GM19328 (cell line): ENCODE results near the gene SPEF2.

Experiments used
- ATAC-seq: cut with Tn5 transposase; IDR thresholded peaks from one replicate; pipeline ENCODE4 v1.9.1; 2021; ENCODE audit warnings: mild to moderate bottlenecking, moderate library complexity; ENCODE audit not compliant: unreplicated experiment

SPEF2 gene

DNA sequence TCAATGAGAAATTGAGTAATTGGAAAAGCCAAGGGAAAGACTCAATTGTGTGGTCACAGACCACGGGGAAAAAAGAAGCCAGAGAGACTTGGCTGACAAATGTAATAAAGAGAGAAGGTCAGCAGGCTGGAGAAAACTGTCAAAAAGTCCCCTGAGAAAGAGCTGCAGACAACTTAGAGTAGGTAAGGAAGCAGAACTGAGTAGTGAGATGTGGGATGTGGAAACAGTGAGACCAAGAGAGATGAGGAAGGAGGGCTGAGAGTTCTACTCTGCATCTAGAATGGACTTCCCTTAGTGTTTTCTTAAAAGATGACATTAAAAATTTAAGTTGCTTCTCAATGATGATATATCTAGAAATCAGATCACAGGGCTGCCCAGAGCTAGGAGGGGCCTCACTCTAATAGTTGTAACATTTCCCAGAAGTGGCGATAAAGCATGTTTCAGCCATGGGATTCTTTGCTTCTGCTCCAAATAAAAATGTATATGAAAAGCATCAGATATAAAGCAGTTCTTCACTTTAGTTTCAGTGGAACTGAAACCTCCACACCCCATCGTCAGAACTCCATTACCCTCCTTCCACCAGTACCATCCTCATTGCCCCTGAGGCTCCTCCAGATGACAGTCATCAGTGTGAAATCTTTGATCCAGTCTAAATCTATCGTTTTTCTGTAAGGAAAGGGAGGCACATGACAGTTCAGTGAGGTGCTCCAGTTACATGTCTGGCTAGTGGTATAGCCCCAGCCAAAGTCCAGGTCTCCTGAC lies 80.6 kb downstream of the SPEF2 start:
- ATAC-seq: no peak

DNA sequence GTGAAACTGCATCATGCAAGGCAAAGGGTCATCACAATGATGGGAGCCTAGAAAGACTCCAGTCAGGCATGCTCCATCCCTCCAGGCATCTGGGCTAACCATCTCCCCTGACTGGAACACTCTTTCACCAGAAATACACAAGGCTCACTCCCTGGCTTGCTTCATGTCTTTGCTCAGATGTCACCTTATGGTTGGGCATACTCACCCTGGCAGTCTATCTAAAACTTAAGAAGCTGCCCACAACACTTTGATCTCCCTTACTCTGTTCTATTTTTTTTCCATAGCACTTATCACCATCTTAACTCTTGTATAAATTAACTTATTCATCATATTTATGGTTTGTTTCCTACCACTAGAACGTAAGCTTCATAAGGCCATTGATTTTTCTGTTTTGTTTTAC lies 90.0 kb downstream of the SPEF2 start:
- ATAC-seq: no peak

DNA sequence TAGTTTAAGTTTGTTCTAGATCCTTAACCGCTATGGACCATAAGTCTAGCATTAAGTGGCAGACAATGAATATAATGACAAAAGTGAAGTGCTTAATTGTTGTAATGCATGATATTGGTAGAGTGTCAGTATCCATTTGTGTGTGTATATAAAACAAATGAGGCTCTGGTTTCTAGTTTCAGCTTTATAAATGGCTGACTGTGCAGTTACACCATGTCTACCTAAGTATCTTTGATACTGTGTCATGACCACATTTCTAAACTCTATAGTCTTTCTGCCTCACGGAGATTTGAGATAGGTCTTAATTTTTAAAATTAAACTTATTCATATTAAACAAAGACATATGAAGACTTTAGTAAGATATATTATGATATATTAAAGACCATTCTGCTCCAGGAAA lies 92.0 kb downstream of the SPEF2 start:
- ATAC-seq: no peak

DNA sequence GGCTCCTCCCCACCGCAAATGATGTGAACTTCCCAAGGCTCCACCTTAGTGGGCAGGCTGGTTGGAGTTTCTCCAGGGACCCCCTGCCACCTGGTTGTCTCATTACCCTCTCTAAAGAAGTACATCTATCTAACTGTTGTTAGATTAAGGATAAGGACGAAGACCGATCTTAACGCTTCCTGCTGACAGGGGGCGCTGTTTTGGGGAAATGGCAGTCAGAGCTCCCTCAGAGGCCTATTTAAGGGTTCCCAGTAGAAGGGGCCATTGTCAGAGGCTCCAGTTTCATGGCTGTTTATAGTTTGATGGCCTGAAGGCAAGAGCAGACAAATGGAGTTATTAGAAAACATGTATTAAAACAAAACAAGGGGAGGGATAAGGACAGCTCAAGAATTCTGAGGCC lies 100.1 kb downstream of the SPEF2 start:
- ATAC-seq: no peak

DNA sequence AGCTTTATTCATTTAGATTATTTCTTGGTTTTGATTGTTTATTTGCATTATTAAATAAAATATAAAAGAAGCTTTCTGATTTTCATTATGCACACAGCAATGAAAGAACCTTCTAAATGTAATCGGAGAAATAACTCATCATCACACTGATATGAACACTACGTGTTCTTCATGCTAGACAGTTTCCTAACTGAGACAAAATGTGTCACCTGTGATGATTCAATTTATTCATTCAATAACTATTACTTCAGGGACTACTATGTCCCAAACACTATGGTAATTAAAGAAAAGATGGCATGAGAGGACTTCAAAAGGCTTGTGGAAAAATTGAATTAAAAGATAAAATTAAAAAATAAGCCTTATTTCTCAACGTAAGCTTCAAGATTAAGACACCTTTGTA lies 118.1 kb downstream of the SPEF2 start:
- ATAC-seq: no peak

DNA sequence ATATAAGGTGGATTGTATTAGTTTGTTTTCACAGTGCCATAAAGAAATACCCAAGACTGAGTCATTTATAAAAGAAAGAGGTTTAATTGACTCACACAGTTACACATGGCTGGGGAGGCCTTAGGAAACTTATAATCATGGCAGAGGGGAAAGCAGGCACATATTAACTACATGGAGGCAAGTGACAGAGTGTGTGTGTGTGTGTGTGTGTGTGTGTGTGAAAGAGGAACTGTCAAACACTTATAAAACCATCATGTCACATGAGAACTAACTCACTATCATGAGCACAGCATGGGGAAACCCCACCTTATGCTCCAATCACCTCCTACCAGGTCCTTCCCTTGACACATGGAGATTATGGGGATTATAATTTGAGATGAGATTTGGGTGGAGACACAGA lies 118.6 kb downstream of the SPEF2 start:
- ATAC-seq: no peak

DNA sequence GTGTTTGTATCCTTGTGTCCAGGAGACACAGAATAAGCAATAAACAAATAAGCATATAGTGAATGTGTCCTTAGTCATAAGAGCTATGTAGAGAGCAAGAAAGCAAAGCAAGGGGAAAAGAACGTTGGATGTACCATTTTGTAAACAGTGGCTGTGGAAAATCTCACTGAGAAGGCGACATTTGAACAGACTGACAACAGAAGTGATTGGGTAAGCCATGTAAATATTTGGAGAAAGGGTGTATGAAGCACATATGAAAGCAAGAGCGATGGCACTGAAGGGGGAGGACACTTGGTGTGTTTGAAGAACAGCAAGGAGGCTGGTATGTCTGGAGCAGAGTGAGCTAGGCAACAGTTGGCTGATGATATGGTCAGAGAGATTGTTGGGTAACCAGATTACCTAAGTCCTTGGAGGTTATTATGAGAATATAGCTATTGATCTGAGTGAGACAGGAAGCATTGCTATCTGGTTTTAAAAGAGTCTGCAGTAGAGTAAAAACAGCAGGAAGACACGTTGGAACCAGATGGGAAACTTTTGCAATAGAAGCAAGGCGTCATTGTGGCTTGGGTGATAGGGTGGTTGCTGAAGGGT lies 123.6 kb downstream of the SPEF2 start:
- ATAC-seq: no peak

DNA sequence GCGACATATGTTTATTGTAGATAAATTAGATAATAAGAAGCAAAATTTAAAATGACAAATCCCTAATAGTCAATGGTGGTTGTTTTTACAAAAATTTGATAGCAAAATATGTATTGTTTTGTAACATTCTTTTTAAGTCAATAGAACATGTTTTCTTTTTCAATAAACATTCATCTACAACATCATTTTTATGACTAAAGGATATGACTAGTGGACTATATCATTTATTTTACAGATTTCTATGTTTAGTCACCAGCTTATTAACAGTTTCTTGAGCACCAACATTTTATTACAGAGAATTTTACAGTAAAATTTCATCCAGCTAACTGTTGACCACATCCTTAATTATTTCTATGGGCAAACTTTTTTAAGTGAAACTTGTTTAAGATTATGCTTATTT lies 124.3 kb downstream of the SPEF2 start:
- ATAC-seq: no peak

DNA sequence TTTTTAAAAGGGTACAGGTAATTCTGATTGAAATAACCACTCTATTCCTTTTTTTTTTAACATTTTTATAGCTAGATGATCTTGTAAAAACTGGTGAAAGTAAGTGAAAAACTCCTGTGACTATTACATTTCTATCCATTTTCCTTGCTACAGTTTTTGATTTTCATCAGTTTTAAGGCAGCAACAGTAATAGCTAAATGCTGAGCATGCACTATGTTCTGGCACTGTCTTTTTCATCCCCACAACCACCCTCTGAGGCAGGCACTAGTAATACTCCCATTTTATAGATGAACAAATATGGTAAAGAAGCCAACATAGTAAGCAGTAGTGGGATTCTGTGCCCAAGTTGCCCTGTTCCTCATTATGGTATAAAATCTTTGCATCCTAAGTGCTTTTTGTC lies 126.0 kb downstream of the SPEF2 start:
- ATAC-seq: no peak

DNA sequence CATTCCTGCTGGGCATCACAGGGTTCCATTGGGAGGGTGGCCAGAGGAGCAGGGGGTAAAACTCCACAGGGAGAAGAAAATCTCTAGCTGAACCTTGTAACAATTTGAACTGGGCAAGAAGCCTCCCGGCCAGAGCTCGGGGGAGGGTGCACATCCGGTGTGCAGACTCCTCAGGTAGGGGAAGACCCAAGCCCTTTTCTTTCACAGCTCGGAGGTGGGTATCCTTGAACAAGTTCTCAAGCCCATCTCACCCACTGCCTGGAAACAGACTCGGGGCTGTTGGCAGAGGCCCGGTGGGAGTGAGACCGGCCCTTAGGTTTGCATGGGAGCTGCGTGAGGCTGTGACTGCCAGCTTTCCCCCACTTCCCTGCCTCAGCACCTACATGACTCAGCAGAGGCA lies 127.5 kb downstream of the SPEF2 start:
- ATAC-seq: no peak

DNA sequence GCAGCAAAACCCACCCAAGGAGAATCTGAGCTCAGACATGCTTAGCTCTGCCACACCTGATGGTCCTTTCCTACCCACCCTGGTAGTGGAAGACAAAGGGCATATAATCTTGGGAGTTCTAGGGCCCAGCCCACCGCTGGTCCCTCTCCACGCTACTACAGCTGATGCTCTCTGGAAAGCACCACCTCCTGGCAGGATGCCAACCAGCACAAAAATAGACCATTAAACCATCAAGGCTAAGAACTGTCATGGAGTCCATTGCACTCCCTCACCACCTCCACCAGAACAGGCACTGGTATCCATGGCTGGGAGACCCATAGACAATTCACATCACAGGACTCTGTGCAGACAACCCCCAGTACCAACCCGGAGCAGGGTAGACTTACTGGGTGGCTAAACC lies 128.0 kb downstream of the SPEF2 start:
- no peak for ATAC-seq

DNA sequence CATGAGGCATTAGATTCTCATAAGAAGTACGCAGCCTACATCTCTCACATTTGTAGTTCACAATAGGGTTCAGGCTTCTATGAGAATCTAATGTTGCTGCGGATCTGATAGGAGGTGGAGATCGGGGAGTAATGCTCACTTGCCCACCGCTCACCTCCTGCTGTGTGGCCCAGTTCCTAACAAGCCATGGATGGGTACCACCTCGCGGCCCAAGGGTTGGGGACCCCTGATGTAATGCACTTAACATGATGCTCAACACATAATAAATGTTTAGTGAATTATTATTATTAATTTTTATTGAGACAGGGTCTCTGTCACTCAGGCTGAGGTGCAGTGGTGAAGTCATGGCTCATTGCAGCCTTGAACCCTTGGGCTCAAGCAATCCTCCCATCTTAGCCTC lies 134.3 kb downstream of the SPEF2 start:
- ATAC-seq: no peak

DNA sequence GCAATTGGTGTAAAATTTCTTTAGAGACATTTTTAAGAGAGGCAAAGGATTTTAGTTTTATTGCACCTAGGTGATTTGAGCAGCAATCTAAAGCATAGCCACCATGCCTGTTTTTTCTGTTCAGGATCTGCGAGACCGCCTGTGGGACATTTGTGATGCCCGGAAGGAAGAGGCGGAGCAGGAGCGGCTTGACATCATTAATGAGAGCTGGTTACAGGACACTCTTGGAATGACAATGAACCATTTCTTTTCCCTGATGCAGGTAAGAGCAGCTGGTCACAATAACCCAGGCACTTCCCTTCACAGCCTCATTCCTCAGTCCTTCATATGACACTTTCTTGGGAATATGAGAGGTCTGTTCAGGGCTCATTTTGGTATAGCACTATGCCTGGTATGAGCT lies 135.8 kb downstream of the SPEF2 start:
- no peak for ATAC-seq

DNA sequence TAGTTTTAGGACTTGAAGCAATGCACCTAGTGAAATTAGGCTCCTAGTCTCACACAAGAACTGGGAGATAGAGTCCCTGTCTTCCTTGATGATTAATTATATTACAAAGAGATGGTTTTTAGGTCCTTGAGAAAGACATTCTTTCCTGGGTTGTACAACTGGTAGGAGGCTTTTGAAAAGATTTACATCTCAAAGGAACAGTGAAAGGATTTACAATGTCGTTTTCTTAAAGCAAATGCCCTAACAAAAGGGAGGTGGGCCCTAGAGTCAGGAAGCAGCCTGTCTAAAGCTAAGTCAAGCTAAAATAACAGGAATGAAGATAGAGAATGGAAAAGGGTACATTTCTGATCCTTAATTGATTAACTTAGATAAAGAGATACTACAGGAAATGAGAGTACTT lies 136.8 kb downstream of the SPEF2 start:
- no peak for ATAC-seq

DNA sequence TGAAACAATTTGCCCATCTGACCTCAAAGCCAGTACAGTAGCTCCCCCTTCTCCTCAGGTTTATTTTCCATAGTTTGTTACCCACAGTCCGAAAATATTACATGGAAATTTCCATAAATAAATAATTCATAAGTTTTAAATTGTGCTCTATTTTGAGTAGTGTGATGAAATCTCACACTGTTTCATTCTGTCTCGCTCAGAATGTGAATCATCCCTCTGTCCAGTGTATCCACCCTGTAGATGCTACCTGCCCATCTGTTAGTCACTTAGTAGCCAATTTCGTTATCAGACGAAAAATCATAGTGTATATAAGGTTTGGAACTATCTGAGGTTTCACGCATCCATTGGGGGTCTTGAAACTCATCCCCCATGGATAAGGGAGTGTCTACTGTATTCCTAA lies 138.3 kb downstream of the SPEF2 start:
- no peak for ATAC-seq

DNA sequence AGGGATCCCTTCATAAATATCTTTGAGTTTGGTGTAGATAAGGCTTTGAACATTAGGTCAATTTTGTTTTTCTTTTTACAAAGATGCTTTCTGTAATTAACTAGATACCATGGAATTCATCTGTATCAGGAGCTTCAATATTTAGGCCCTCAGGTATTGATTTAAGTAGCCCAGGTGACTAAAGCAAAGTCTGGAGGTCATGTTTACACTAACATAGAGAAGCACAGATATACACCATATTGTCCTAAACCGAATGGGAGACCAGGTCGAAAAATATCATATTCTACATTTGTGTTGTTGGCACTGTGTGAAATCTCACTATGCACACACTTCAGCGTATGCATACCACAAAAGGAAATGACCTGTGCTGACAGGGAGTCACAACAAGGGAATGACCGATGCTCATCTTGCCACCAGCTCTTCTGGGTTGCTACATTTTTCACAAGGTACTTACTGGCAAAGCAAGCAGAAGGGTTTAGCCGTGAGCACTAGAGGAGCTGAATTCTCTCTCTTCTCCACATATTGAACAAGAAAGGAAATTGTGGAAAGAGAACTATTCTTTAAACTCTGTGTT lies 140.6 kb downstream of the SPEF2 start:
- ATAC-seq: no peak

DNA sequence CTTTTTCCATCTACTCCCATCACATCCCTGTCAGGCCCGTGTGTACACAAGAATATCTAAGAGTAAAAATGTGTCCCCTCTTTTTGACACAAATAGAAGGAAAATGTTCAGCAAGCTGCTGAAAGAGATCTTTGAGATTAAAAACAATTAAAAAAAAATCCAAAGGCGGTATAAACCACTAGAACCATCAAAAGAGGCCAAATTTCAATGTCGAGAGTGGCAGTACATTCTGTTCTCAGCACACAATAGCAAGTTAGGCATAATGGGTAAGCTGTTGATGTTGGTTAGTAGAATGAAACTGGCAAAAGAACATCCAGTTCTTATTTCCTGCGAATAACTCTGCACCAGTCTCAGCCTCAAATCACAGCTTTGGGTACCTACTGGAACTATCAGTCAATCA lies 143.9 kb downstream of the SPEF2 start:
- no peak for ATAC-seq

DNA sequence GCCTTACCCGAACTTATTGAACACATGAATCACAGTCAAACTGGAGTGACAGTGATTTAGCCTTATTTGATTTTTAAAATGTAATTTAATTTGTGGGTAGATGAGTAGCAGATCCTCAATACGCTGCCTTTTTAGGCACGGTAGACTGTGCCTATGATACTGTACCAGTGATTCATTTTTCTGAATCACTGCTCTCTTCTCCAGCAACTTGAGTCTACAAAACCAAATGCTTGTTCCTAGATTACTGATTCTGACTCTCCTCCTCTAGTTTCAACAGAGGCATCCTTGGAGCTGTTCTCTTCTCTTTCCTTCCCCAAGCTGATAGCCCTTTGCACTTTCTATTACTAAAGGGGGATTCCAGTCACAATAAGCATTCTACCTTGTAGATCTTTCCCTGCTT lies 144.7 kb downstream of the SPEF2 start:
- ATAC-seq: no peak

DNA sequence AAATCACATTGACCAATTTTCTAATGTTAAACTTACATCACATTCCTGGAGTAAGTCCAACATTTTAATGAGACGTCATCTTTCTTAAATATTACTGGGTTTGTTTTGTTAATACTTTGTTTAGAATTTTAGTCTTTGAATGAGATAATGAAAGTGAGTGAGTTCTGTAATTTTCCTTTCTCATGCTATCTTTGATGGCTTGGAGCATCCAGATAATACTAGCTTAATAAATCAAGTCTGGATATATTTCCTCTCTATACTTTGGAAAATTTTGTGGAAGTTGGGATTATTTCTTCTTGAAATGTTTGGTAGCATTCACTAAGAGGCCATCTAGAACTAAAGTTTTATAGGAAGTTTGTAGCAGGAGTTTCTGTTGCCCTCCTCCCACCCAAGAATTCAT lies 148.3 kb downstream of the SPEF2 start:
- no peak for ATAC-seq

DNA sequence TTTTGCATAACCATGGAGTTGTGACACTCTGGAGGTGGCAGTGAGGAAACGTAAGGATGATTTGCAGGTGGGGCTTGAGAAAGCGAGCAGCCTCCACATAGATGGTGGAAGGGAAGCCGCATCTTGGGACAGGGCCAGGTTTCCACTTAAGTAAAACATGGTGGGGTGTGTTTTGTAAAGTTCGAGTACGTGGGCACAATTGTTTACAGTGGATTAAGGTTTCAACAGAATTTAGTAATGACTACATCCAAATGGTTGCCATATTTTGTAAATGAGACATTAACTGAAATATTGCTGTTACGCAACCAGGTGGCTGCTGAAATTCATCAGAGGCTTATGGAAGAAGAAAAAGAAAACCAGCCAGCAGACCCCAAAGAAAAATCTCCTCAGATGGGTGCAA lies 153.6 kb downstream of the SPEF2 start:
- no peak for ATAC-seq

DNA sequence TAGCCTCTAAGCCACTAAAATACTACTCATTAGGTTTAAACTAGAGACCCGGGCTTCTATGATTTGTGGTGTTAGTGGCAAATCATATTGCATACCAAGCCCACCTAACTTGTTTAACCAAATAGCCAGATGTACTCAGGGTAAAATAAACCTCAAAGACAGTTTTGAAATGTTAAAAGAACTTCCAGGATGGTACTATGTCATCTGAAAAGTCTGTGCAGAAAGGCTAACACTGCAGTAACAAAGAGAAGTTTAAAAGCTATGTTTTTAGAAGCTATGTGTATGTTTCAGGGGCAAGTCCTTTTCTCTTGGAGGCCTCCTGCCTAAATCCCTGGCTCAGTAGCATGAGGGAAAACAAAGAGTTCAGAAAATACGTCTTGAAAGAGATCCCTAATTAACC lies 154.2 kb downstream of the SPEF2 start:
- no peak for ATAC-seq

DNA sequence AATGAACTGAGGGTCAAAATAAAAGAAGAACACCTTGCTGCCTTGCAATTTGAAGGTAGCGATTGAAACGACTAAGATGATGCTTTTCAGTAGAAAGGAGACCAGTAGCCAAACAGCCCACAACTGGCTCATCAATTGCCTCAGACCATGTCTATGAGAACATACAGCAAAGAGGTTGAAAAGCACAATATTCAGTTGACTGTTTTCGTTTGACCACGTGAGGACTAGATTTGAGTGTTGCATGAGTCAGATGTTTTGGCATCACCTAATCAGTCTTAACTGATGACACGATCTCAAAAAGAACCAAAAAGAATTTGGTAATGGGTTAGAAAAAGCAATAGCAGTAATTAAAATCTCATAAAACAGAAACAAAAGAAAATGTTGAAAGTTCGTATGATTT lies 156.3 kb downstream of the SPEF2 start:
- no peak for ATAC-seq

DNA sequence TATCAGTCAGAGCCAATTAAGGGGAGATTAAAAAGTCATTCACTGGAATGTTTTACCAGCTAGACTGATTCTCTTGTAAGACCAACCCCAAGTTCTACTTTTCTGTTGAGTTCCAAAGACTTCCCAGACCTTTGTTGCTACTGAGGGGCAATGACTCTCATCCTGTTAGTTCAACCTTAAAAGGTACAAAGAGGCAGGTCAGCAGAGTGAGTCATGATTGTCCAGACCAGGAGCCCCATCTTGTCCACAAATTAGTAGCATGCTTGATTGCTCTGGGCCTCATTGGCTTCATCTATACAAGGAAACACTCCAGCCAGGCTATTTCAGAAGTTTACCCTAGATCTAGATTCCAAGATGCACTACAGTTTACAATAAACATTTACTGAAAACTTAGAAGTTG lies 159.1 kb downstream of the SPEF2 start:
- no peak for ATAC-seq
